ENCODE measurements around the gene RNF31. TPM values are rescaled to one million over a fixed set of nuclear protein-coding genes. Genes with fewer than 3 reads are reported as not detected.
A peak's percentile ranks its signal among the peaks of the same experiment; 100 is the strongest.

The RNF31 gene
- total and polyA plus RNA-seq, 2 of the 13 experiments (the other 11 are each of a cell fraction or from before 2014, with no cell fraction given): 48.2 to 86.8 TPM

- TF ChIP-seq ZFP91 (CRISPR knock-in tag; IDR thresholded peaks at IDR 0.05; ENCODE audit: borderline replicate concordance): no peak
- no peak for TF ChIP-seq ZNF724P (CRISPR knock-in tag; IDR thresholded peaks at IDR 0.05; ENCODE audit: borderline replicate concordance)
- TF ChIP-seq SRY (CRISPR knock-in tag; IDR thresholded peaks at IDR 0.05): no peak
- TF ChIP-seq PPARG (CRISPR knock-in tag; conservative IDR thresholded peaks at IDR 0.05): peak; percentile 44
- no peak for TF ChIP-seq ELF1 (CRISPR knock-in tag; IDR thresholded peaks at IDR 0.05)
- TF ChIP-seq PHF8 (CRISPR knock-in tag; IDR thresholded peaks at IDR 0.05): no peak
- TF ChIP-seq ZBTB43 (CRISPR knock-in tag; conservative IDR thresholded peaks at IDR 0.05): no peak
- no peak for TF ChIP-seq ZNF441 (CRISPR knock-in tag; IDR thresholded peaks at IDR 0.05; ENCODE audit: borderline replicate concordance)
- TF ChIP-seq SP5 (CRISPR knock-in tag; IDR thresholded peaks at IDR 0.05; ENCODE audit: borderline replicate concordance, low read depth): no peak
- no peak for TF ChIP-seq ZNF644 (CRISPR knock-in tag; IDR thresholded peaks at IDR 0.05; ENCODE audit: low read depth)
- no peak for TF ChIP-seq PAF1 (CRISPR knock-in tag; IDR thresholded peaks at IDR 0.05)
- TF ChIP-seq SNAPC5 (CRISPR knock-in tag; IDR thresholded peaks at IDR 0.05; ENCODE audit: borderline replicate concordance): no peak
- TF ChIP-seq ZNF335 (CRISPR knock-in tag; IDR thresholded peaks at IDR 0.05): no peak
- peak; percentile 17; the same call in 1 of the 2 replicates for TF ChIP-seq NR2F6 (IDR thresholded peaks at IDR 0.05)
- no peak for TF ChIP-seq NR2F6 (CRISPR knock-in tag; IDR thresholded peaks at IDR 0.05)
- TF ChIP-seq ZNF17 (CRISPR knock-in tag; IDR thresholded peaks at IDR 0.05): no peak
- no peak for TF ChIP-seq ZHX2 (IDR thresholded peaks at IDR 0.05; ENCODE audit: low read depth)
- TF ChIP-seq ZHX2 (CRISPR knock-in tag; IDR thresholded peaks at IDR 0.05; ENCODE audit: borderline replicate concordance): no peak
- TF ChIP-seq GTF2F1 (IDR thresholded peaks at IDR 0.05; ENCODE audit: low read length): no peak
- TF ChIP-seq MBD4 (IDR thresholded peaks at IDR 0.05; ENCODE audit: borderline replicate concordance, low read length): no peak
- TF ChIP-seq ZFP1 (CRISPR knock-in tag; IDR thresholded peaks at IDR 0.05): no peak
- TF ChIP-seq ZNF629 (CRISPR knock-in tag; conservative IDR thresholded peaks at IDR 0.05): no peak
These were observed 36.8 kb upstream of the RNF31 start (continued) for GRCh38 chr14:24110523-24110922.

Data from HepG2 (cell line).